Brain microvascular endothelial cell (primary cell): Measurements from ENCODE around the gene ZNF181.
"Not testable (repeated sequence)": the region's sequence is repeated elsewhere in the genome, so short reads cannot be mapped to it uniquely, and the experiment has no call there.

Source experiments
- DNase-seq: peaks from one replicate; pipeline ENCODE4 v3.0.0-alpha.2; 2020
- H3K27ac ChIP-seq: fragments of 250-450 bp; sonication (Bioruptor Pico); 2 replicates; pipeline ENCODE4 v1.5.1; 2020; ENCODE audit warnings: mild to moderate bottlenecking, moderate library complexity
- H3K27me3 ChIP-seq: fragments of 250-450 bp; sonication (Bioruptor Pico); replicated peaks from 2 replicates; pipeline ENCODE4 v1.5.1; 2020; ENCODE audit warnings: mild to moderate bottlenecking
- H3K36me3 ChIP-seq: fragments of 250-450 bp; sonication (Bioruptor Pico); replicated peaks from 2 replicates; pipeline ENCODE4 v1.5.1; 2020; ENCODE audit warnings: mild to moderate bottlenecking
- H3K4me3 ChIP-seq: 2 replicates; pipeline ENCODE4 v1.5.1; 2011; ENCODE audit warnings: low read depth, mild to moderate bottlenecking, control low read depth, low read length, moderate library complexity
- CTCF ChIP-seq: IDR thresholded peaks from 2 replicates; pipeline ENCODE4 v1.5.1; 2011; ENCODE audit warnings: low read depth, mild to moderate bottlenecking, moderate library complexity, low read length, control low read depth, inconsistent platforms; ENCODE audit errors: missing control alignments
- in situ Hi-C: cut with HindIII; loops from 2 replicates; pipeline ENCODE4 v1.10.0; 2017; ENCODE audit warnings: low sequenced_read_pairs, low pct_ligation_motif_present

ZNF181 gene

GRCh38 chr19:34733746-34734536 is at the start of gene ZNF181:
Gene ZNF181 (plus strand): TSS chr19:34734243. CDS start chr19:34735038, 795 bp downstream.
- in situ Hi-C loops = no loop called here
- Histone ChIP-seq H3K27ac (peak within 1 kb of the TSS; percentile 93), H3K36me3 (peaks cover under 1% of the 10 kb centered on the region), H3K4me3 (peak within 1 kb of the TSS; percentile 78), H3K27me3 (no peaks in the 10 kb centered on the region)
- DNase-seq = peak; percentile 84
- TF ChIP-seq CTCF = no peak

GRCh38 chr19:34685266-34685665 is 48.8 kb upstream of the ZNF181 start:
- H3K27me3 ChIP-seq, in situ Hi-C loops, H3K4me3 ChIP-seq, DNase-seq, H3K27ac ChIP-seq: not testable (repeated sequence)
- H3K36me3 ChIP-seq = peaks cover 26% of the 10 kb centered on the region

GRCh38 chr19:34686455-34686854 is 47.6 kb upstream of the ZNF181 start:
- Histone ChIP-seq H3K36me3 (peaks cover 21% of the 10 kb centered on the region), H3K27me3 (no peaks in the 10 kb centered on the region), H3K4me3 (no peak overlapping the region), H3K27ac (no peak overlapping the region)
- no peak for TF ChIP-seq CTCF
- no peak for DNase-seq
- in situ Hi-C loops = no loop called here

GRCh38 chr19:34687348-34687747 is 46.7 kb upstream of the ZNF181 start:
- Histone ChIP-seq H3K4me3 (no peak overlapping the region), H3K27ac (no peak overlapping the region), H3K36me3 (peaks cover 19% of the 10 kb centered on the region), H3K27me3 (no peaks in the 10 kb centered on the region)
- in situ Hi-C loops = no loop called here
- no peak for TF ChIP-seq CTCF
- DNase-seq = no peak

- no peaks in the 10 kb centered on the region for H3K27me3 ChIP-seq
- H3K27ac ChIP-seq = no peak overlapping the region
- H3K4me3 ChIP-seq = no peak overlapping the region
- DNase-seq = no peak
- no peak for TF ChIP-seq CTCF
- peaks cover 11% of the 10 kb centered on the region for H3K36me3 ChIP-seq
- in situ Hi-C loops = no loop called here
Measured at GRCh38 chr19:34688592-34688991, 45.5 kb upstream of the ZNF181 start.

GRCh38 chr19:34690372-34690771 is 43.7 kb upstream of the ZNF181 start:
- in situ Hi-C loops = no loop called here
- no peak for TF ChIP-seq CTCF
- DNase-seq = no peak
- Histone ChIP-seq H3K27me3 (no peaks in the 10 kb centered on the region), H3K36me3 (no peaks in the 10 kb centered on the region), H3K4me3 (no peak overlapping the region), H3K27ac (no peak overlapping the region)
